ENCODE results near the gene SMIM28. TPM values are rescaled to one million over a fixed set of nuclear protein-coding genes. Genes with fewer than 3 reads are reported as not detected.

SMIM28 gene
- total RNA-seq, 1 experiment from 2014 or later, result not detected

DNA sequence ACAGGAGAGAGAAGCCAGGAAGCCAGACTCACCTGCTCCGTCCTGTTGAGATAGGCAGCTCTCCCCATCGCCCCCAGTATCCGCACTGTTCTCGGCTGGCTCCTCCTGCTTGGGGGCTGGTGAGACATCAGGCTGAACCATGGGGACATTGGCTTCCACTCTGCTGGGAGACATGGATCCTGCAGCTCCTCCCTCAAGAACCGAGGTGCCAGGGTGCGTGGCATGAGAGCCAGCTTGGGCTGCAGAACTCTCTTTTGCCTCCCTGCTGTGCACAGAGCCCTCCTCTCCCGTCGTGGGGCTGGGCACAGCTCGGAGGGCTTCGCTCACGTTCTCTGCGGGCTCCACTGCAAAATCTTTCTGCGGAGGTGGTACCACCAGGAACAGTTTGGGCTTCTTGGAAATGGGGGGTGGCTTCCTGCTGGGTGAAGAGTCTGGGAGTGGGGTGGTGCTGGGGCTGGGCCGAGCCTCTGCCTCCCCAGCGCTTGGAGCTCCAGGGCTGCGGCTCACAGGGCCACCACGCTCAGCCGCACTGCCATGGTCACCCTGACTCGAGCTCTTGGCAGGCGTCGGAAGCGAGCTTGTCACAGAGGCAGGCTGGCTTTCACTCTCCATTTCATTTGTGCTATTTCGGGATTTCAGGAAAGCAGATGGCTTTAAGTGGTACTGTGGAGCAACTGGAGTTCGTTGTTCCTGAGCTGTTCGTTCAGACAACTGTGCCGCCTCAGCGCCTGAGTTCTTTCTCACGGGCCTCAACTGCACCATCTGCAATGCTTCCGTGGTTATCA lies 52.8 kb downstream of the SMIM28 start:
- POLR2A ChIA-PET, result no interaction called here

DNA sequence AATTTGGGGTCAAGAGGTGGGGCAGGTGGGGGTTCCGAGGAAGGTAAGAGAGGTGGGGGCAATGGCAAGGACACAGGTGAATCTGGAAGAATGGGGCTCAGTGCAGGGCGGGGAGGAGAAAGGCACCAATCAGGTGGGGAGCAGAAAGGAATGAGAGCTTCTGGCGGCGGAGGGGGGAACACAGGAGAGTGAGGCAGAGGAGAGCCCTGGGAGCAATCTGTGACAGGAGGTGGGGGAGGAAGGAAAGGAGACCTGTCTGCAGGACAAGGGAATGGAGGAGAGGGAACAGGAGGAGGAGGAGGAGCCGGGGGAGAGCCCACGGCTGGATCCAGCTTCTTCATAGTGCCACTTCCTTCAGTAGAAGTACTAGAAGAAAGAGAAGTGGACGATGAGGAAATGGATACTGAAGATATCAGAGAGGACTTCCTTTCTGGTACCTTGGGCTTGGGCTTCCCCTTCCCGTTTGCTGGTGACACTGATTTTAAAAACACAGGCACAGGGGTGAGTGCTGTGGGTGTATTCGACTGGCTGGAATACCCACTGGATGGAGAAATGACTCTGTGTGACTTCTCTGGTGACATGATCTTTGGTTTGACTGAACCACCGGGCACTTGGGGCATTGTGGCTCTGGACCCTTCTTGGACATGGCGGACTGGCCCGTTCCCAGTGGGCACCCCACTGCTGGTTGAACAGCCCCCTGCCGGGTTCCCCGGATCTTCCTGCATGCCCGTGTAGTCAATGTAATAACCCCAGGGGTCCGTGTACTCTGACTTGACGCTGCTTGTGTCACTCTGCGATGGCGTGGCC lies 53.8 kb downstream of the SMIM28 start:
- intact Hi-C loops (cut with micrococcal nuclease; ENCODE audit: unreplicated experiment), result no loop called here
- no TSS peak for BruUV-seq (replicated peaks)

More for the DNA sequence above, 52.8 kb downstream of the SMIM28 start:
- Histone ChIP-seq H3K9me3 (ENCODE audit: control insufficient read depth, insufficient read depth, low read depth, low read length) (no peaks in the 10 kb centered on the region), H3K27me3 (ENCODE audit: control insufficient read depth, insufficient read depth, low read length) (no peaks in the 10 kb centered on the region), H3K4me1 (ENCODE audit: control insufficient read depth, insufficient read depth, low read length) (no peaks in the 10 kb centered on the region; the same call in 1 of the 2 replicates), H3K36me3 (ENCODE audit: control insufficient read depth, insufficient read depth, low read length) (no peaks in the 10 kb centered on the region), H3K4me3 (ENCODE audit: low read depth in 2 of 2, low read length in 2 of 2) (no peak overlapping the region), H3K27ac (ENCODE audit: low read length) (no peak overlapping the region)
- ATAC-seq (0 out of 2 replicates have a peak, but pooled peaks have one; percentile 21), DNase-seq (ENCODE audit: low read depth, low spot score) (no peak)
- CTCF ChIA-PET, result interaction anchor here (1.2 kb wide), 1 partner anchor 161 kb away, joined by 3 read pairs; no protein-coding TSS in a partner anchor
- in situ Hi-C loops (cut with HindIII; ENCODE audit: low pct_unique_long_range_greater_than_20kb, low sequenced_read_pairs) (no loop called here), intact Hi-C loops (cut with micrococcal nuclease; ENCODE audit: unreplicated experiment) (no loop called here)
- no TSS peak for BruUV-seq (replicated peaks)
- TF ChIP-seq POLR2AphosphoS5 (IDR thresholded peaks at IDR 0.05; ENCODE audit: low read depth, low read length) (no peak), SIN3A (IDR thresholded peaks at IDR 0.05; ENCODE audit: borderline replicate concordance, insufficient read depth, low read depth, low read length) (no peak), TCF7L2 (IDR thresholded peaks at IDR 0.05; ENCODE audit: low read depth, low read length) (no peak)
- TF ChIP-seq, protein P1, sequence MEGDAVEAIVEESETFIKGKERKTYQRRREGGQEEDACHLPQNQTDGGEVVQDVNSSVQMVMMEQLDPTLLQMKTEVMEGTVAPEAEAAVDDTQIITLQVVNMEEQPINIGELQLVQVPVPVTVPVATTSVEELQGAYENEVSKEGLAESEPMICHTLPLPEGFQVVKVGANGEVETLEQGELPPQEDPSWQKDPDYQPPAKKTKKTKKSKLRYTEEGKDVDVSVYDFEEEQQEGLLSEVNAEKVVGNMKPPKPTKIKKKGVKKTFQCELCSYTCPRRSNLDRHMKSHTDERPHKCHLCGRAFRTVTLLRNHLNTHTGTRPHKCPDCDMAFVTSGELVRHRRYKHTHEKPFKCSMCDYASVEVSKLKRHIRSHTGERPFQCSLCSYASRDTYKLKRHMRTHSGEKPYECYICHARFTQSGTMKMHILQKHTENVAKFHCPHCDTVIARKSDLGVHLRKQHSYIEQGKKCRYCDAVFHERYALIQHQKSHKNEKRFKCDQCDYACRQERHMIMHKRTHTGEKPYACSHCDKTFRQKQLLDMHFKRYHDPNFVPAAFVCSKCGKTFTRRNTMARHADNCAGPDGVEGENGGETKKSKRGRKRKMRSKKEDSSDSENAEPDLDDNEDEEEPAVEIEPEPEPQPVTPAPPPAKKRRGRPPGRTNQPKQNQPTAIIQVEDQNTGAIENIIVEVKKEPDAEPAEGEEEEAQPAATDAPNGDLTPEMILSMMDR (IDR thresholded peaks at IDR 0.05), result no peak
- TF ChIP-seq, protein P2, sequence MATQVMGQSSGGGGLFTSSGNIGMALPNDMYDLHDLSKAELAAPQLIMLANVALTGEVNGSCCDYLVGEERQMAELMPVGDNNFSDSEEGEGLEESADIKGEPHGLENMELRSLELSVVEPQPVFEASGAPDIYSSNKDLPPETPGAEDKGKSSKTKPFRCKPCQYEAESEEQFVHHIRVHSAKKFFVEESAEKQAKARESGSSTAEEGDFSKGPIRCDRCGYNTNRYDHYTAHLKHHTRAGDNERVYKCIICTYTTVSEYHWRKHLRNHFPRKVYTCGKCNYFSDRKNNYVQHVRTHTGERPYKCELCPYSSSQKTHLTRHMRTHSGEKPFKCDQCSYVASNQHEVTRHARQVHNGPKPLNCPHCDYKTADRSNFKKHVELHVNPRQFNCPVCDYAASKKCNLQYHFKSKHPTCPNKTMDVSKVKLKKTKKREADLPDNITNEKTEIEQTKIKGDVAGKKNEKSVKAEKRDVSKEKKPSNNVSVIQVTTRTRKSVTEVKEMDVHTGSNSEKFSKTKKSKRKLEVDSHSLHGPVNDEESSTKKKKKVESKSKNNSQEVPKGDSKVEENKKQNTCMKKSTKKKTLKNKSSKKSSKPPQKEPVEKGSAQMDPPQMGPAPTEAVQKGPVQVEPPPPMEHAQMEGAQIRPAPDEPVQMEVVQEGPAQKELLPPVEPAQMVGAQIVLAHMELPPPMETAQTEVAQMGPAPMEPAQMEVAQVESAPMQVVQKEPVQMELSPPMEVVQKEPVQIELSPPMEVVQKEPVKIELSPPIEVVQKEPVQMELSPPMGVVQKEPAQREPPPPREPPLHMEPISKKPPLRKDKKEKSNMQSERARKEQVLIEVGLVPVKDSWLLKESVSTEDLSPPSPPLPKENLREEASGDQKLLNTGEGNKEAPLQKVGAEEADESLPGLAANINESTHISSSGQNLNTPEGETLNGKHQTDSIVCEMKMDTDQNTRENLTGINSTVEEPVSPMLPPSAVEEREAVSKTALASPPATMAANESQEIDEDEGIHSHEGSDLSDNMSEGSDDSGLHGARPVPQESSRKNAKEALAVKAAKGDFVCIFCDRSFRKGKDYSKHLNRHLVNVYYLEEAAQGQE (IDR thresholded peaks at IDR 0.05; ENCODE audit: insufficient read depth in 1 of 2, low read depth in 2 of 2, low read length in 1 of 2), result no peak

More for the DNA sequence above, 53.8 kb downstream of the SMIM28 start:
- in situ Hi-C loops (cut with HindIII; ENCODE audit: low pct_unique_long_range_greater_than_20kb, low sequenced_read_pairs), result no loop called here
- ChIA-PET CTCF (interaction anchor here (1.2 kb wide), 1 partner anchor 160 kb away, joined by 3 read pairs; no protein-coding TSS in a partner anchor), POLR2A (no interaction called here)
- Histone ChIP-seq H3K4me1 (ENCODE audit: control insufficient read depth, insufficient read depth, low read length) (no peaks in the 10 kb centered on the region; the same call in 1 of the 2 replicates), H3K36me3 (ENCODE audit: control insufficient read depth, insufficient read depth, low read length) (no peaks in the 10 kb centered on the region), H3K9me3 (ENCODE audit: control insufficient read depth, insufficient read depth, low read depth, low read length) (no peaks in the 10 kb centered on the region), H3K27ac (ENCODE audit: low read length) (no peak overlapping the region), H3K27me3 (ENCODE audit: control insufficient read depth, insufficient read depth, low read length) (no peaks in the 10 kb centered on the region), H3K4me3 (ENCODE audit: low read depth in 2 of 2, low read length in 2 of 2) (no peak overlapping the region)
- TF ChIP-seq, protein P1 (IDR thresholded peaks at IDR 0.05), result no peak
- TF ChIP-seq SIN3A (IDR thresholded peaks at IDR 0.05; ENCODE audit: borderline replicate concordance, insufficient read depth, low read depth, low read length) (no peak), POLR2AphosphoS5 (IDR thresholded peaks at IDR 0.05; ENCODE audit: low read depth, low read length) (no peak), TCF7L2 (IDR thresholded peaks at IDR 0.05; ENCODE audit: low read depth, low read length) (no peak)
- TF ChIP-seq, protein P2 (IDR thresholded peaks at IDR 0.05; ENCODE audit: insufficient read depth in 1 of 2, low read depth in 2 of 2, low read length in 1 of 2), result no peak
- DNase-seq (ENCODE audit: low read depth, low spot score) (no peak), ATAC-seq (no peak)

All from Panc1 (cell line).